GM18867 (cell line): ENCODE results near the gene CEP55.
A peak's percentile ranks its signal among the peaks of the same experiment; 100 is the strongest.
"Not testable (repeated sequence)": the region's sequence is repeated elsewhere in the genome, so short reads cannot be mapped to it uniquely, and the experiment has no call there.

Experiments used
- ATAC-seq: cut with Tn5 transposase; IDR thresholded peaks from one replicate; pipeline ENCODE4 v1.9.1; 2021; ENCODE audit warnings: mild to moderate bottlenecking, moderate library complexity; ENCODE audit not compliant: unreplicated experiment

Gene CEP55

GRCh38 chr10:93496322-93497041, at the start of gene CEP55:
Gene CEP55 (plus strand): TSS chr10:93496612. CDS start chr10:93500052, 3,440 bp downstream.
- peak; percentile 98 for ATAC-seq

- no peak for ATAC-seq
Measured at GRCh38 chr10:93447019-93447418, 49.4 kb upstream of the CEP55 start.

- ATAC-seq, result no peak
Measured at GRCh38 chr10:93447970-93448369, 48.4 kb upstream of the CEP55 start.

- ATAC-seq, result no peak
Measured at GRCh38 chr10:93451244-93451947, 45.0 kb upstream of the CEP55 start.

- no peak for ATAC-seq
Measured at GRCh38 chr10:93452143-93452542, 44.3 kb upstream of the CEP55 start.

- no peak for ATAC-seq
Measured at GRCh38 chr10:93454146-93454545, 42.3 kb upstream of the CEP55 start.

- no peak for ATAC-seq
Measured at GRCh38 chr10:93454736-93455135, 41.7 kb upstream of the CEP55 start.

GRCh38 chr10:93456480-93456879, 39.9 kb upstream of the CEP55 start:
- no peak for ATAC-seq

GRCh38 chr10:93457511-93457910, 38.9 kb upstream of the CEP55 start:
- ATAC-seq, result no peak

- ATAC-seq, result no peak
Measured at GRCh38 chr10:93458821-93459257, 37.6 kb upstream of the CEP55 start.

GRCh38 chr10:93459466-93459865, 36.9 kb upstream of the CEP55 start:
- ATAC-seq, result no peak

- no peak for ATAC-seq
Measured at GRCh38 chr10:93461109-93461806, 35.2 kb upstream of the CEP55 start.

GRCh38 chr10:93461807-93462178, 34.6 kb upstream of the CEP55 start:
- no peak for ATAC-seq

GRCh38 chr10:93462371-93462770, 34.0 kb upstream of the CEP55 start:
- ATAC-seq, result no peak

- no peak for ATAC-seq
Measured at GRCh38 chr10:93462881-93463280, 33.5 kb upstream of the CEP55 start.

- ATAC-seq, result no peak
Measured at GRCh38 chr10:93463723-93464476, 32.5 kb upstream of the CEP55 start.

GRCh38 chr10:93464776-93465388, 31.5 kb upstream of the CEP55 start:
- ATAC-seq, result no peak

GRCh38 chr10:93465806-93466675, 30.4 kb upstream of the CEP55 start:
- ATAC-seq, result no peak

- ATAC-seq, result not testable (repeated sequence)
Measured at GRCh38 chr10:93467635-93468034, 28.8 kb upstream of the CEP55 start.
